Tibial nerve (tissue), 4 donors: Measurements from ENCODE around the gene ITIH4. TPM values are rescaled to one million over a fixed set of nuclear protein-coding genes. Genes with fewer than 3 reads are reported as not detected.

Experiments used
- DNase-seq, 2 donors: peaks; one replicate each; pipeline ENCODE4 v3.0.0-alpha.2; 2019; ENCODE audit warnings: low spot score in 2 of 2
- H3K27ac ChIP-seq, 4 donors: fragments of 200-600 bp; sonication (generic) in 3 of 4; one replicate each; pipeline ENCODE4 v1.5.1; 2017 to 2019; ENCODE audit warnings: mild to moderate bottlenecking in 1 of 4
- H3K27me3 ChIP-seq, 2 donors: fragments of 200-600 bp; sonication (generic) in 1 of 2; one replicate each; pipeline versions ENCODE4 v1.5.1 to v1.6.0; 2017 to 2019
- H3K36me3 ChIP-seq, 3 donors: fragments of 200-600 bp; sonication (generic); one replicate each; pipeline ENCODE4 v1.5.1; 2018 to 2019
- H3K4me1 ChIP-seq, 4 donors: fragments of 200-600 bp; sonication (generic) in 3 of 4; one replicate each; pipeline ENCODE4 v1.5.1; 2017 to 2019
- H3K4me3 ChIP-seq, 4 donors: fragments of 200-600 bp; sonication (generic) in 3 of 4; one replicate each; pipeline ENCODE4 v1.5.1; 2017 to 2019; ENCODE audit warnings: mild to moderate bottlenecking in 1 of 4, moderate library complexity in 1 of 4
- H3K9me3 ChIP-seq, 4 donors: fragments of 200-600 bp; sonication (generic) in 3 of 4; one replicate each; pipeline ENCODE4 v1.5.1; 2017 to 2019
- CTCF ChIP-seq, 5 experiments: fragments of 200-600 bp in 3 of 5; fragments of 450-650 bp in 2 of 5; sonication (generic) in 3 of 5; IDR thresholded peaks; one replicate each; pipeline ENCODE4 v1.5.1; 2016 to 2019; ENCODE audit warnings: antibody characterized with exemption in 5 of 5, mild to moderate bottlenecking in 3 of 5, moderate library complexity in 2 of 5
- EP300 ChIP-seq, 2 donors: sonication (generic); formaldehyde crosslinking; IDR thresholded peaks; one replicate each; pipeline ENCODE4 v1.6.1; 2017; ENCODE audit warnings: antibody characterized with exemption in 2 of 2, mild to moderate bottlenecking in 1 of 2
- POLR2A ChIP-seq, 2 donors: fragments of 450-650 bp; IDR thresholded peaks; one replicate each; pipeline ENCODE4 v1.6.1; 2017; ENCODE audit warnings: antibody characterized with exemption in 2 of 2, mild to moderate bottlenecking in 2 of 2, moderate library complexity in 2 of 2
- WGBS, 2 donors: methylation state at CpG; one replicate each; pipeline ENCODE4 v1.1.5; 2018; 5-methylcytosine and 5-hydroxymethylcytosine counted together
- total RNA-seq, 4 donors: library from RNA; depleted of rRNA; stranded (reverse); fragments of >200 nt; gene quantifications; one replicate each; pipeline ENCODE4 v1.1.0, GENCODE V29; 2016

Gene ITIH4
- total RNA-seq, result 10 to 100 TPM in 2 of 4 donors, 1 to 10 TPM in 2; 5.4 to 24.9 (median 10.1) TPM

GRCh38 chr3:52830535-52831258 is at the start of gene ITIH4:
Gene ITIH4, minus strand, starts transcription at chr3:52830672. Its CDS starts 30 bp downstream, at chr3:52830642.
- WGBS, 2 donors, result 74 to 81% methylated on average over 16 of the region's 16 CpGs
- H3K4me3 ChIP-seq, result no peak within 1 kb of the TSS
- no peaks in the 10 kb centered on the region for H3K9me3 ChIP-seq
- H3K27me3 ChIP-seq, result no peaks in the 10 kb centered on the region
- DNase-seq, result no peak
- TF ChIP-seq EP300 (IDR thresholded peaks at IDR 0.05) (no peak), POLR2A (IDR thresholded peaks at IDR 0.05) (no peak), CTCF (IDR thresholded peaks at IDR 0.05) (no peak)
- H3K27ac ChIP-seq, result peak within 1 kb of the TSS in 2 of 4 donors; percentile 38 to 43
- H3K36me3 ChIP-seq, result peaks cover 0 to 63% (median 0%) of the 10 kb centered on the region in 3 donors
- H3K4me1 ChIP-seq, result peaks cover 0 to 22% (median 2%) of the 10 kb centered on the region in 4 donors

GRCh38 chr3:52880047-52880446 is 49.6 kb upstream of the ITIH4 start:
- 92 to 94% methylated on average over 5 of the region's 5 CpGs for WGBS, 2 donors
- no peaks in the 10 kb centered on the region for H3K4me1 ChIP-seq
- no peak overlapping the region for H3K4me3 ChIP-seq
- no peak for TF ChIP-seq EP300 (IDR thresholded peaks at IDR 0.05)
- no peak for TF ChIP-seq CTCF (IDR thresholded peaks at IDR 0.05)
- no peak for TF ChIP-seq POLR2A (IDR thresholded peaks at IDR 0.05)
- peaks cover 0 to 12% (median 0%) of the 10 kb centered on the region in 3 donors for H3K36me3 ChIP-seq
- H3K27me3 ChIP-seq, result no peaks in the 10 kb centered on the region
- no peaks in the 10 kb centered on the region for H3K9me3 ChIP-seq
- no peak overlapping the region for H3K27ac ChIP-seq
- no peak for DNase-seq

- Histone ChIP-seq H3K36me3 (peaks cover 0 to 11% (median 0%) of the 10 kb centered on the region in 3 donors), H3K9me3 (no peaks in the 10 kb centered on the region), H3K27me3 (no peaks in the 10 kb centered on the region), H3K4me1 (no peaks in the 10 kb centered on the region), H3K27ac (no peak overlapping the region), H3K4me3 (no peak overlapping the region)
- no peak for TF ChIP-seq EP300 (IDR thresholded peaks at IDR 0.05)
- no peak for TF ChIP-seq POLR2A (IDR thresholded peaks at IDR 0.05)
- TF ChIP-seq CTCF (IDR thresholded peaks at IDR 0.05), result no peak
- 82 to 89% methylated on average over 4 of the region's 4 CpGs for WGBS, 2 donors
- DNase-seq, result no peak
Measured at GRCh38 chr3:52879581-52879980, 49.1 kb upstream of the ITIH4 start.

- DNase-seq, result no peak
- no peak for TF ChIP-seq CTCF (IDR thresholded peaks at IDR 0.05)
- TF ChIP-seq POLR2A (IDR thresholded peaks at IDR 0.05), result no peak
- no peak for TF ChIP-seq EP300 (IDR thresholded peaks at IDR 0.05)
- Histone ChIP-seq H3K36me3 (peaks cover 0 to 11% (median 0%) of the 10 kb centered on the region in 3 donors), H3K27me3 (no peaks in the 10 kb centered on the region), H3K9me3 (no peaks in the 10 kb centered on the region), H3K4me3 (no peak overlapping the region), H3K4me1 (no peaks in the 10 kb centered on the region), H3K27ac (no peak overlapping the region)
- WGBS, 2 donors, result 85 to 96% methylated on average over 4 of the region's 4 CpGs
Measured at GRCh38 chr3:52879090-52879489, 48.6 kb upstream of the ITIH4 start.

- Histone ChIP-seq H3K9me3 (no peaks in the 10 kb centered on the region), H3K4me1 (no peaks in the 10 kb centered on the region), H3K27ac (no peak overlapping the region), H3K4me3 (no peak overlapping the region), H3K36me3 (peaks cover 0 to 11% (median 0%) of the 10 kb centered on the region in 3 donors), H3K27me3 (no peaks in the 10 kb centered on the region)
- 90 to 91% methylated on average over 3 of the region's 3 CpGs for WGBS, 2 donors
- no peak for DNase-seq
- TF ChIP-seq EP300 (IDR thresholded peaks at IDR 0.05) (no peak), CTCF (IDR thresholded peaks at IDR 0.05) (no peak), POLR2A (IDR thresholded peaks at IDR 0.05) (no peak)
Measured at GRCh38 chr3:52877085-52877484, 46.6 kb upstream of the ITIH4 start.
